BLaER1 treated with 17β-estradiol and CSF1 and Interleukin-3, amounts not matched to agents 10 nM and 100 nM (cell line): Measurements from ENCODE around the gene CARD10.

Experiments
- H3K27ac ChIP-seq, 11 experiments: shearing (Covaris generic); formaldehyde crosslinking; 2 replicates each; pipeline ENCODE4 v1.8.1; 2022
- H3K27me3 ChIP-seq, 11 experiments: shearing (Covaris generic); formaldehyde crosslinking; 2 replicates each; pipeline ENCODE4 v1.8.1; 2022
- H3K36me3 ChIP-seq, 11 experiments: shearing (Covaris generic); formaldehyde crosslinking; 2 replicates each; pipeline ENCODE4 v1.8.1; 2022
- H3K4me1 ChIP-seq, 10 experiments: shearing (Covaris generic); formaldehyde crosslinking; 2 replicates each; pipeline ENCODE4 v1.8.1; 2022
- H3K4me2 ChIP-seq, 11 experiments: shearing (Covaris generic); formaldehyde crosslinking; 2 replicates each; pipeline ENCODE4 v1.8.1; 2022
- H3K4me3 ChIP-seq, 10 experiments: shearing (Covaris generic); formaldehyde crosslinking; 2 replicates each; pipeline ENCODE4 v1.8.1; 2022
- H3K9ac ChIP-seq, 11 experiments: shearing (Covaris generic); formaldehyde crosslinking; 2 replicates each; pipeline ENCODE4 v1.8.1; 2022
- H3K9me3 ChIP-seq, 11 experiments: shearing (Covaris generic); formaldehyde crosslinking; replicated peaks in 1 of 11; 2 replicates each; pipeline ENCODE4 v1.8.1; 2022
- H4K20me1 ChIP-seq, 11 experiments: shearing (Covaris generic); formaldehyde crosslinking; 2 replicates each; pipeline ENCODE4 v1.8.1; 2022
- Cebpa-rat ChIP-seq, 11 experiments: shearing (Covaris generic); IDR thresholded peaks; 2 replicates each; pipeline ENCODE4 v1.8.1; 2022

The CARD10 gene

GRCh38 chr22:37453696-37454095 is 65.5 kb downstream of the CARD10 start:
- no peak for TF ChIP-seq Cebpa-rat (IDR thresholded peaks at IDR 0.05)
- H3K36me3 ChIP-seq = no peaks in the 10 kb centered on the region
- H3K9ac ChIP-seq = no peak overlapping the region
- H4K20me1 ChIP-seq = peaks cover 0 to 16% (median 0%) of the 10 kb centered on the region in 11 experiments; a peak in 5 of 22 replicates
- H3K4me1 ChIP-seq = peaks cover 12 to 24% (median 17%) of the 10 kb centered on the region in 10 experiments; a peak in 18 of 20 replicates
- H3K27ac ChIP-seq = no peak overlapping the region
- no peaks in the 10 kb centered on the region for H3K9me3 ChIP-seq
- H3K4me2 ChIP-seq = no peak overlapping the region
- no peak overlapping the region for H3K4me3 ChIP-seq
- H3K27me3 ChIP-seq = no peaks in the 10 kb centered on the region; a peak in 1 of 22 replicates

DNA sequence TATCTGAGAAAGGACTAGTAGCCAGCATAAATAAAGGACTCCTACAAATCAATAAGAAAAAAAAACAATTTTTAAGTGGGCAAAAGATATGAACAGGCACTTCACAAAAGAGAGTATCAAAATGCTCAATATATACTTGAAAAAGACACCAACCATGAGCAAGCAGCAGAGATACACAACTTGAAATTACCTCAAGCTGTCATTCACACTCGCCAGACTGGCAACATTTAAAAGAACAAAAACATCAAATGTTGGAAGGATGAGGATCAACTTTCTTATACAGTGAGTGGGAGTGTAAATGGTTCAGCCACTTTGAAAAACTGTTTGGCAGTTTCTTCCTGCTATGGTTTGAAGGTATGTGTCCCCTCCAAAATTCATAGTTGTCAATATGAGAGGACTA is 68.0 kb downstream of the CARD10 start:
- H3K36me3 ChIP-seq = no peaks in the 10 kb centered on the region
- H3K9ac ChIP-seq = peak overlapping the region in 1 of 11 experiments; percentile 5; a peak in 1 of 22 replicates
- H3K9me3 ChIP-seq = no peaks in the 10 kb centered on the region
- H3K27me3 ChIP-seq = no peaks in the 10 kb centered on the region; a peak in 1 of 22 replicates
- H3K27ac ChIP-seq = no peak overlapping the region
- H3K4me2 ChIP-seq = no peak overlapping the region
- H3K4me3 ChIP-seq = no peak overlapping the region
- TF ChIP-seq Cebpa-rat (IDR thresholded peaks at IDR 0.05) = no peak
- peaks cover 0 to 10% (median 0%) of the 10 kb centered on the region in 11 experiments; a peak in 3 of 22 replicates for H4K20me1 ChIP-seq
- peaks cover 15 to 37% (median 26%) of the 10 kb centered on the region in 10 experiments; a peak in 19 of 20 replicates for H3K4me1 ChIP-seq

- Histone ChIP-seq H3K27ac (no peak overlapping the region), H3K27me3 (no peaks in the 10 kb centered on the region; a peak in 1 of 22 replicates), H3K4me3 (no peak overlapping the region), H4K20me1 (peaks cover 0 to 10% (median 0%) of the 10 kb centered on the region in 11 experiments; a peak in 2 of 22 replicates), H3K9ac (peak overlapping the region in 3 of 11 experiments; percentile 24 to 29 (median 24); a peak in 2 of 22 replicates), H3K4me1 (peaks cover 9 to 37% (median 25%) of the 10 kb centered on the region in 10 experiments; a peak in 18 of 20 replicates), H3K4me2 (peak overlapping the region; percentile 13 to 73 (median 43); a peak in 17 of 22 replicates), H3K36me3 (no peaks in the 10 kb centered on the region), H3K9me3 (no peaks in the 10 kb centered on the region)
- no peak for TF ChIP-seq Cebpa-rat (IDR thresholded peaks at IDR 0.05)
These were observed 69.7 kb downstream of the CARD10 start for GRCh38 chr22:37449331-37450001.

DNA sequence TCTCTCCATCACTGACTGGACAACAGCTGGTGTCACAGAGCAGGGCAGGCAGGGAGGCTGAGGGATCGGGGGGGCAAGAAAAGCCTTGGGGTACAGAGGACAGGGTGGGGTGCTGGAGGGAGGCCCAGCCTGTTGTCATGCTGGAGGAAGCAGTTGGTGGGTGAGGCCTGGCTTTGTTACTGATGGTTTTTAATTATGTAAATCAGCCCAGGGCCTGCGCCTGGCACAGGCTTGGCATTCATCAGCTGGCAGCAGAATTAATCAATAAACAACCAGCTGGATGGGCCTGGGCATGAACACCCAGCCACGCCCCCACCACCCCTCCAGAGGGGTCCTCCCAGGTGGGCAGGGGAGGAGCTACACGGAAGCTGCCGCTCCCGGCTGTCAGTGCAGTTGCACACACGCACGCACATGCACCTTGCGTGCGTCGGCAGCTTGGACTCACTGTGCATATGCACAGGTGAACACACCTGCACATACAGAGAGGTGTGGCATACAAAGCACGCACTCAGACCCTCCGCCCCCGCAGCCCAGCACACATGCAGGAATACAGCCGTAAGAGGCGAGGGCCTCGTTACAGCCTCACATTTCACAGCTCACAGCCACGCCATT is 70.6 kb downstream of the CARD10 start:
- TF ChIP-seq Cebpa-rat (IDR thresholded peaks at IDR 0.05) = no peak
- Histone ChIP-seq H3K4me2 (peak overlapping the region in 4 of 11 experiments; percentile 44 to 73 (median 58); a peak in 6 of 22 replicates), H4K20me1 (peaks cover 0 to 10% (median 0%) of the 10 kb centered on the region in 11 experiments; a peak in 2 of 22 replicates), H3K36me3 (no peaks in the 10 kb centered on the region), H3K27me3 (no peaks in the 10 kb centered on the region; a peak in 1 of 22 replicates), H3K4me3 (no peak overlapping the region), H3K9ac (no peak overlapping the region), H3K4me1 (peaks cover 9 to 40% (median 25%) of the 10 kb centered on the region in 10 experiments; a peak in 18 of 20 replicates), H3K27ac (no peak overlapping the region), H3K9me3 (no peaks in the 10 kb centered on the region)

DNA sequence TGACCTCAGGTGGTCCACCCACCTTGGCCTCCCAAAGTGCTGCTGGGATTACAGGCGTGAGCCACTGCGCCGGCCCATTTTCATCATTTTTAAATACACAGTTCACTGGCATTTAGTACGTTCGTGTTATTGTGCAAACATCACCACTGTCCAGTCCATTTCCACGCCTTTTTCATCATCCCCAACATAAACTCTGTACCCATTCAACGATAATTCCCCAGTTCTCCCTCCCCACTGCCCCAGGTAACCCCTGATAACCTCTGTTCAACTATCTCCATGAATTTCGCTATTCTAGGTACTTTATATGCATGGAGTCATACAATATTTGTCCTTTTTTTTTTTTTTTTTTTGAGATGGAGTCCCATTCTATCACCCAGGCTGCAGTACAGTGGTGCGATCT is 73.7 kb downstream of the CARD10 start:
- Histone ChIP-seq H3K36me3 (no peaks in the 10 kb centered on the region; a peak in 1 of 22 replicates), H3K4me3 (no peak overlapping the region), H3K4me2 (no peak overlapping the region), H3K27me3 (no peaks in the 10 kb centered on the region), H4K20me1 (peaks cover 0 to 10% (median 0%) of the 10 kb centered on the region in 11 experiments; a peak in 2 of 22 replicates), H3K9ac (no peak overlapping the region), H3K4me1 (peaks cover 9 to 56% (median 29%) of the 10 kb centered on the region in 10 experiments; a peak in 18 of 20 replicates), H3K9me3 (peaks cover 6 to 11% (median 10%) of the 10 kb centered on the region in 11 experiments), H3K27ac (no peak overlapping the region)
- TF ChIP-seq Cebpa-rat (IDR thresholded peaks at IDR 0.05) = no peak

GRCh38 chr22:37443977-37444376 is 75.2 kb downstream of the CARD10 start:
- Histone ChIP-seq H3K4me3 (no peak overlapping the region), H3K4me2 (peak overlapping the region in 2 of 11 experiments; percentile 1 to 13; a peak in 2 of 22 replicates), H3K27ac (no peak overlapping the region), H4K20me1 (peaks cover 0 to 1% (median 0%) of the 10 kb centered on the region in 11 experiments; a peak in 2 of 22 replicates), H3K9ac (no peak overlapping the region), H3K4me1 (peaks cover 0 to 40% (median 19%) of the 10 kb centered on the region in 10 experiments; a peak in 13 of 20 replicates), H3K27me3 (no peaks in the 10 kb centered on the region), H3K36me3 (no peaks in the 10 kb centered on the region; a peak in 1 of 22 replicates), H3K9me3 (peaks cover 8 to 17% (median 13%) of the 10 kb centered on the region in 11 experiments)
- TF ChIP-seq Cebpa-rat (IDR thresholded peaks at IDR 0.05) = no peak

DNA sequence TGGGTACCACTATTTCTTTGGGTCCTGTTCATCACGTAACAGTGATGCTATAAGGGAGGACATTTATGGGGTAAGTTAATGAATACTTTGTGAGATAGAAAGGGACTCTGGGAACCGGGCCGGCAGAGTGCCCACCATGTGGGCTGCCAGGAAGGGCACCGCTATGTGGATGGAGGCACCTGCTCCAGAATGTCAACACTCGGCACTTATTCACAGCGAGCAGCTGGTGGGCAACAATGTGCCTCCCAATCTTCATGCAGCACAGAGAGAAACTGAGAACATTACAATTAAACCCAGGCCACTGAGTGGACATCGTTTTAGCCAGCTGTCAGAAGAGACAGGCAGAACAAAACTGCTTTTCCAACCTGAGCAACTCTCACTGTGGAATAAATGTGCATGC is 76.1 kb downstream of the CARD10 start:
- no peak overlapping the region for H3K4me3 ChIP-seq

GRCh38 chr22:37442537-37442936 is 76.7 kb downstream of the CARD10 start:
- Histone ChIP-seq H3K9me3 (peaks cover 8 to 17% (median 13%) of the 10 kb centered on the region in 11 experiments), H3K4me1 (peaks cover 0 to 36% (median 18%) of the 10 kb centered on the region in 10 experiments; a peak in 12 of 20 replicates), H3K4me2 (peak overlapping the region in 6 of 11 experiments; percentile 1 to 59 (median 29); a peak in 8 of 22 replicates), H4K20me1 (no peaks in the 10 kb centered on the region; a peak in 1 of 22 replicates), H3K27ac (no peak overlapping the region), H3K4me3 (no peak overlapping the region), H3K9ac (no peak overlapping the region), H3K27me3 (no peaks in the 10 kb centered on the region), H3K36me3 (no peaks in the 10 kb centered on the region; a peak in 1 of 22 replicates)
- peak in 10 of 11 experiments; percentile 26 to 83 (median 72); a peak in 14 of 22 replicates for TF ChIP-seq Cebpa-rat (IDR thresholded peaks at IDR 0.05)

More for the DNA sequence above, 76.1 kb downstream of the CARD10 start:
- Histone ChIP-seq H3K27me3 (no peaks in the 10 kb centered on the region), H3K36me3 (no peaks in the 10 kb centered on the region; a peak in 1 of 22 replicates), H3K4me1 (peaks cover 0 to 39% (median 18%) of the 10 kb centered on the region in 10 experiments; a peak in 12 of 20 replicates), H3K9me3 (peaks cover 8 to 17% (median 13%) of the 10 kb centered on the region in 11 experiments), H3K9ac (no peak overlapping the region), H4K20me1 (no peaks in the 10 kb centered on the region; a peak in 1 of 22 replicates), H3K27ac (no peak overlapping the region), H3K4me2 (peak overlapping the region in 4 of 11 experiments; percentile 13 to 59 (median 38); a peak in 5 of 22 replicates)
- TF ChIP-seq Cebpa-rat (IDR thresholded peaks at IDR 0.05) = no peak
